K562 (cell line): Measurements from ENCODE around the gene MTG2. TPM values are rescaled to one million over a fixed set of nuclear protein-coding genes. Genes with fewer than 3 reads are reported as not detected.

Experiments
- ATF7 ChIP-seq: fragments of 450-650 bp; IDR thresholded peaks from 2 replicates; pipeline ENCODE4 v1.7.1; 2014; ENCODE audit warnings: mild to moderate bottlenecking, moderate library complexity
- CBFA2T3 ChIP-seq: fragments of 450-650 bp; IDR thresholded peaks from 2 replicates; pipeline ENCODE4 v1.6.1; 2017
- CREBBP ChIP-seq: IDR thresholded peaks from one replicate; pipeline ENCODE4 v1.6.1; 2012; ENCODE audit warnings: low read depth, mild to moderate bottlenecking, control low read depth, inconsistent platforms, low read length
- E2F4 ChIP-seq: sonication (generic); formaldehyde crosslinking; IDR thresholded peaks from 2 replicates; pipeline ENCODE4 v1.8.0; 2022; ENCODE audit warnings: mild to moderate bottlenecking, low read depth, missing genetic modification reagents
- HNRNPLL ChIP-seq: fragments of 200-400 bp; formaldehyde crosslinking; IDR thresholded peaks from 2 replicates; pipeline ENCODE4 v1.6.1; 2017; ENCODE audit warnings: low read length, low read depth, mild to moderate bottlenecking; ENCODE audit not compliant: poor library complexity, severe bottlenecking
- KAT2B ChIP-seq: IDR thresholded peaks from one replicate; pipeline ENCODE4 v1.6.1; 2012; ENCODE audit warnings: low read depth, mild to moderate bottlenecking, control low read depth, inconsistent platforms, low read length, moderate library complexity
- KHSRP ChIP-seq: fragments of 450-650 bp; IDR thresholded peaks from 2 replicates; pipeline ENCODE4 v1.6.1; 2017
- KLF1 ChIP-seq: fragments of 450-650 bp; IDR thresholded peaks from 2 replicates; pipeline ENCODE4 v1.6.1; 2016; ENCODE audit warnings: missing genetic modification characterization, missing compliant biosample characterization
- MAZ ChIP-seq, 2 experiments: fragments of 450-650 bp in 1 of 2; sonication (generic) in 1 of 2; formaldehyde crosslinking; IDR thresholded peaks in 1 of 2; conservative IDR thresholded peaks in 1 of 2; 2 replicates each; pipeline versions ENCODE4 v1.4.0 to v1.5.0; 2020; ENCODE audit warnings: mild to moderate bottlenecking in 1 of 2, missing genetic modification reagents in 1 of 2
- MTA2 ChIP-seq: fragments of 450-650 bp; IDR thresholded peaks from 2 replicates; pipeline ENCODE4 v1.6.1; 2016; ENCODE audit warnings: low read depth
- POLR2H ChIP-seq: IDR thresholded peaks from 2 replicates; pipeline ENCODE4 v1.6.1; 2016; ENCODE audit warnings: missing genetic modification characterization, low read depth, mild to moderate bottlenecking, control low read depth, missing compliant biosample characterization, moderate library complexity
- PTBP1 ChIP-seq: fragments of 200-400 bp; formaldehyde crosslinking; IDR thresholded peaks from 2 replicates; pipeline ENCODE4 v1.6.1; 2017; ENCODE audit warnings: low read depth, low read length
- SMARCA4 ChIP-seq: fragments of 450-650 bp; IDR thresholded peaks from 2 replicates; pipeline ENCODE4 v1.6.1; 2016
- TBL1XR1 ChIP-seq, 2 experiments: IDR thresholded peaks; 2 replicates each; pipeline ENCODE4 v1.6.1; 2012; ENCODE audit warnings: improper control_type of control experiment in 2 of 2, low read length in 2 of 2, mild to moderate bottlenecking in 1 of 2
- ZBED1 ChIP-seq: IDR thresholded peaks from 2 replicates; pipeline ENCODE4 v1.6.1; 2014
- ZBTB43 ChIP-seq: sonication (generic); formaldehyde crosslinking; IDR thresholded peaks from 2 replicates; pipeline ENCODE4 v1.8.0; 2023; ENCODE audit warnings: mild to moderate bottlenecking, missing genetic modification reagents
- ZNF398 ChIP-seq: fragments of 250-450 bp; sonication (Bioruptor Pico); IDR thresholded peaks from 2 replicates; pipeline ENCODE4 v1.8.0; 2021; ENCODE audit warnings: moderate library complexity, mild to moderate bottlenecking, inconsistent platforms
- ZNF41 ChIP-seq: fragments of 250-450 bp; sonication (Bioruptor Pico); conservative IDR thresholded peaks from 2 replicates; pipeline ENCODE4 v1.4.0; 2020; ENCODE audit warnings: mild to moderate bottlenecking
- ZNF431 ChIP-seq: sonication (generic); formaldehyde crosslinking; IDR thresholded peaks from 2 replicates; pipeline ENCODE4 v1.8.0; 2022; ENCODE audit warnings: mild to moderate bottlenecking, missing genetic modification reagents
- ZNF609 ChIP-seq: sonication (generic); formaldehyde crosslinking; IDR thresholded peaks from 2 replicates; pipeline ENCODE4 v1.8.1; 2023; ENCODE audit warnings: missing genetic modification reagents, mild to moderate bottlenecking, borderline replicate concordance
- polyA plus RNA-seq, 8 experiments: library from polyadenylated mRNA; depleted of rRNA in 4 of 8; stranded (reverse) in 5 of 8; unstranded in 3 of 8; fragments of >200 nt; fragmentation: Nextera tagmentation in 2 of 8; fragmentation: Illumina TruSeq in 1 of 8; extraction: Ambion mirVana in 2 of 8; extraction: Trizol in 1 of 8; gene quantifications; 2 replicates each; pipeline versions ENCODE4 v1.2.1 to v1.2.3, GENCODE V29; 2011 to 2014; ENCODE audit warnings: inconsistent platforms in 1 of 8, missing spikeins in 1 of 8
- total RNA-seq, 7 experiments: library from RNA; depleted of rRNA in 6 of 7; stranded (reverse); fragments of >200 nt in 6 of 7; fragmentation: Illumina TruSeq in 2 of 7; extraction: Trizol in 2 of 7; gene quantifications; 2 replicates each; pipeline versions ENCODE4 v1.2.1 to v1.2.3, GENCODE V29; 2011 to 2021; ENCODE audit warnings: low replicate concordance in 1 of 7

Gene MTG2
- total and polyA plus RNA-seq, 9 of the 15 experiments (the other 6 are each of a cell fraction or from before 2014, with no cell fraction given), result 8.7 to 67.5 (median 44.5) TPM

- no peak for TF ChIP-seq ZBTB43 (CRISPR knock-in tag)
- no peak for TF ChIP-seq E2F4
- no peak for TF ChIP-seq ZBED1
- no peak for TF ChIP-seq ZNF398 (CRISPR knock-in tag)
- peak; percentile 91; the same call in 1 of the 2 replicates for TF ChIP-seq ATF7
- TF ChIP-seq TBL1XR1 (IDR thresholded peaks at IDR 0.05; ENCODE audit: low read length in 2 of 2), result no peak
- TF ChIP-seq KAT2B, result no peak
- TF ChIP-seq MAZ (CRISPR knock-in tag; conservative IDR thresholded peaks at IDR 0.05 in 1 of 2, IDR thresholded peaks at IDR 0.05 in 1 of 2), result peak; percentile 47 to 67; a peak in 3 of 4 replicates
- TF ChIP-seq POLR2H (tag), result no peak; the same call in 1 of the 2 replicates
- no peak for TF ChIP-seq KHSRP
- no peak for TF ChIP-seq ZNF609 (CRISPR knock-in tag)
- no peak for TF ChIP-seq SMARCA4
- peak; percentile 75 for TF ChIP-seq HNRNPLL
- TF ChIP-seq ZNF41 (CRISPR knock-in tag), result no peak
- TF ChIP-seq CBFA2T3, result no peak
- no peak for TF ChIP-seq CREBBP
- no peak for TF ChIP-seq ZNF431 (CRISPR knock-in tag)
- no peak for TF ChIP-seq PTBP1
- TF ChIP-seq KLF1 (tag), result no peak
- no peak for TF ChIP-seq MTA2
These were observed 39.5 kb upstream of the MTG2 start, which contains the start of the genes PSMA7 and SS18L1 (continued) for GRCh38 chr20:62143081-62143956.
